MM.1S (cell line): Measurements from ENCODE around the gene PROX2.

Experiments used
- CTCF ChIP-seq: fragments of 300-600 bp; sonication (generic); IDR thresholded peaks from 2 replicates; pipeline ENCODE4 v1.5.1; 2016; ENCODE audit warnings: antibody characterized with exemption, low read length, mixed read lengths
- EZH2 ChIP-seq: fragments of 300-600 bp; sonication (generic); optimal IDR thresholded peaks from 2 replicates; pipeline ENCODE3; 2017; ENCODE audit warnings: low read depth, mild to moderate bottlenecking, antibody characterized with exemption, low read length, mixed read lengths

GRCh38 chr14:74886001-74886400 is 10.1 kb upstream of the PROX2 start:
- no peak for TF ChIP-seq CTCF
- no peak for TF ChIP-seq EZH2
